Measurements from ENCODE around the gene C20orf173.
"Not testable (repeated sequence)": the region's sequence is repeated elsewhere in the genome, so short reads cannot be mapped to it uniquely, and the experiment has no call there.

Gene C20orf173

DNA sequence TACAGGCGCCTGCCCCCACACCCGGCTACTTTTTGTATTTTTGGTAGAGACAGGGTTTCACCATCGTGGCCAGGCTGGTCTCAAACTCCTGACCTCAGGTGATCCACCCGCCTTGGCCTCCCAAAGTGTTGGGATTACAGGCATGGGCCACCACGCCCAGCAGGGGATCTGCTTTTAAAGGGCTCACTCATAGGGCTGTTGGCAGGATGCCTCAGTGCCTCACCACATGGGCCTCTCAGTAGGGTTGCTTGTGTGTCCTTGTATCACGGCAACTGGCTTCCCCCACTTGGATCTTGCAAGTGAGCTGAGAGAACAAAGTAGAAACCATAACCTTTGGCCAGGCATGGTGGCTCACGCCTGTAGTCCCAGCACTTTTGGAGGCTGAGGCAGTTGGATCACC is 15.5 kb upstream of the C20orf173 start:
- not testable (repeated sequence) for DNase-seq

DNA sequence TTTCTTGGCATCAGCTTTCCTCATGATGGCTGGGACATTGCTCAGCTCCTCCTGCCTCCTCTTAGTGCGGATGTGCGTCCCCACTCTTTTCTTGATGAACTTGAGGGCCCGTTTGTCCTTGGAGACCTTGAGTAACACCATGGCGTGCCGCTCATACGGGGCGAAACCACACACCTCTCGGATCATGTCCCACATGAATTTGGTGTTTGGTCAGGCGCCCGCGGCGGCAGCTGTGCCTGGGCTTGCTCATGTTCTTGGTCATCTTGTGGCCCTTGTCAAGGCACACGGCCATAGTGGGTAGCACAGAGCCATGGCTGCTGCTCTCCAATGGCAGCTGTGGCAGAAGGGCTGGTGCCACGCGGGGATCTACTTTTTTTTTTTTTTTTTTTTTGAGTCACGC is 15.0 kb upstream of the C20orf173 start:
- no peak for DNase-seq

DNA sequence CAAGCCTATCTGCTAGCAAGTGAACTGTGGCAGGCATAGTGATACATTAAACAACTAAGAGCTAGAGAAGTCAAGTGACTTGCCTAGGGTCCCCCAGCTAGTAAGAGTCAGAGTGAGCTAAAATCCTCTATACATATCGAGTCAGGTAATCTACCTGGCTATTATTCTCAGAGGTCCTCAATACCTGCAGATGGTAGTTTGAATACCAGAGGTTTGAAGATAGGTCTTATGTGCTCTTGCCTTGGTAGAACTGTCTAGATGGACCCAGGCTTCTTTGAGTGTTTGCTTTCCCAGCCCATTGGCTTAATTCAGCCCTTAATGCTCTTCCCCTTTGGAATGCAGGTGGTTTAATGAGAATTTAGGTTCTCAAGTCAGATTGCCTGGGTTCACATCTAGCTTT is 13.5 kb upstream of the C20orf173 start:
- no peak for DNase-seq

DNA sequence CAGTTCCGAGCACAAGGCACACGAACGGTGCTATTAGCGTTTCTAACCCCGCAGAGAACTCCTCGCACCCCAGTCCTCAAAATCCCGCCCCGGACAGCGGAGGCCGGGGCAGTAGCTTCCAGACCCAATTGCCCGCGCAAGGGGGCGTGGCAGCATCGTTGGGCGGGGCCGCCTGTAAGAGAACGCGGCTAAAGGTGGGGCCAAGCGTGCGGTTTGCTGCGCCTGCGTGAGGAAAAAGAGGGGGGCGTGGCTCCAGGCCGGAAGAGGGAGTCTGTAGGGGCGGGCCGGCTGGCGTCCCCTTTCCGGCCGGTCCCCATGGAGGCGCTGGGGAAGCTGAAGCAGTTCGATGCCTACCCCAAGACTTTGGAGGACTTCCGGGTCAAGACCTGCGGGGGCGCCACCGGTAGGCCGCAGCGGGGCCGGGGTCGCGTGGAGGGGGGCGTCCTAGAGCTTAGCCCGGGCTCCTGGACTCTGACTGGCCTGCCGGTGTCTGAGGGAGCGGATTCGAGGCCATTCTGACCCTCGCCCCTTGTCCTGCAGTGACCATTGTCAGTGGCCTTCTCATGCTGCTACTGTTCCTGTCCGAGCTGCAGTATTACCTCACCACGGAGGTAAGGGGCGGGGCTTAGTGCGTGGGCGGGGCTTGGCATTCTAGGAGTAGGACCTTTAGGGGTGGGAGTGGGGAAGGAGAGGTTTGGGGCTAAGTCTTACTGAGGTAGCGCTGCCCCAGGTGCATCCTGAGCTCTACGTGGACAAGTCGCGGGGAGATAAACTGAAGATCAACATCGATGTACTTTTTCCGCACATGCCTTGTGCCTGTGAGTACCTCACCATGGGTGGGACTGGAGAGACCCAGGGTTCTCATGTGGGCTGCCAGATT is 12.6 kb upstream of the C20orf173 start, which contains the start of gene ERGIC3:
Gene ERGIC3 (plus strand): TSS at position 296 of the 880 bp plus-strand sequence. CDS start 20 bp downstream, at position 316.
- peak; percentile 99 for DNase-seq

DNA sequence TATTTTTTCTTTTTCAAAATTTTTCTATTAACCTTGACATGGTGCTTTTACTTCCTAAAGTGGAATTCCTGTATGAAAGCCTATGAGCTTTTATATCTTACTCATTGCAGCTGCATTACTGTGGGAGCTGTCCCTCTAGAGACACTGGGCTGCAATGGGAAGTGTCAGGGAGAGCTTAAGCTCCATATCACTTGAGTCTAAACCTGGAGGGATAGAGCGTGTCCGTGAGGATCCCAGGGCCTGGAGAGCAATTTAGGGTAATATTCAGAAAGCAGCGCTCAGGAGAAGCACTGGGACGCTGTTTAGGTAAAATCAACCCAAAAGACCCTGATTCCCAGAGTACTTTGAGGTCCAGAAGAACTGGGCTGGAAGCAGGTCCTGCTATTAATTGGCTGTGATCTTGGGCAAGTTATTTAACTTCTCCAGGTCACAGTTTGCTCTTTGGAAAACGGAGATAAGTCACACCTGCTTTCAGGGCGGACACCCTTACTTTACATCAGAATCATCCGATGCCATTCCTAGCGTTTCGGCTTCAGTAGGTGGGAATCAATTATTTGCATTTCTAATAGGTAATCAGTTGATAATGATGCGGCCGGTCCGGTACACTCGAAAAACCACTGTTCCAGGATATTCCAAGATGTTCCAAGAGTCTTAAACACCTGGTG is 11.8 kb upstream of the C20orf173 start:
- DNase-seq: no peak

DNA sequence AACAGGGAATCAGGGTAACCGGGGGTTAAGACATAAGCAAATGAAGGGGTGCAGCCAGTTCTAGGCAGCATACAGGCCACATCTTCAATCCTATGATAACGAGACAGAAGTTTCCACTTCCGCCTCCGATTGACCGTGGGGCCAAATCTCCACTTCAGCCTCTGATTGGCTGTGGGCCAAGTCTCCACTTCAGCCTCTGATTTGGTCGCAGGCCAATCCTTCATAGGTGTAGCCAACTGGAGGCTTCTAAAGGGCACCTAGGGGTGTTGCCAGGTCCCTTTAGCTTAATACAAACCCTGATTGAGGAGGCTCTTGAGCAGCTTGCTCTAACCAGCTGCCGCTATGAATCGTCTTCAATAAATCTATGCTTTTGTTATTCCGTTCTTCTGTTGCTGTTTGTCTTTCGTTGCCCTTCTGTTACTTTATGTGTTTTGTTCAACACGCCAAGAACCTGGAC is 10.3 kb upstream of the C20orf173 start:
- peak; percentile 93 for DNase-seq

DNA sequence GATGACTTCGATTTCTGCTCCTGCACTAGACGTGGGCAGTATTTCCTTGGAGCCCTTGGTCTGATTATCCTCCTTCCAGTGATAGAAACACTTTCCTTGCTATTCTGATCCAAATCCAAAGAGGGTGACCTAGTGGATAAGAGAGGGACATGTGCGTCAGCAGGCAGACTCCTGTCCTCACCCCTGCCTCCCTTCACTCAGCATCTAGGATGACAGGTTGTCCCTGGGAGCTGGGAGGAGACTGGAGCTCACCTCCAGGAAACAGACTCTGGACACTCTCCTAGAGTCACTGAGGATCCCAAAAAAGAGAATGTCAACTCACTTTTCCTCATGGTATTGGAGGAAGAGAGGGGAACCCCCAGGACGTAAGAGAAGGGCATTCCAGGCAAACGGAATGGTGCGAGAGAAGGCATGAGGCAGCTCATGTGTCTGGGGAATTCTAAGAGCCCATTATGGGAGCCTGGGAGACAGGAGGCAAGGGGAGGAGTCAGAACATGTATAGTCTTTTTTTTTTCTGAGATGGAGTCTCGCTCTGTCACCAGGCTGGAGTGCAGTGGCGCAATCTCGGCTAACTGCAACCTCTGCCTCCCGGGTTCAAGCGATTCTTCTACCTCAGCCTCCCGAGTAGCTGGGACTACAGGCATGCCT is 2.2 kb downstream of the C20orf173 start:
- no peak for DNase-seq

DNA sequence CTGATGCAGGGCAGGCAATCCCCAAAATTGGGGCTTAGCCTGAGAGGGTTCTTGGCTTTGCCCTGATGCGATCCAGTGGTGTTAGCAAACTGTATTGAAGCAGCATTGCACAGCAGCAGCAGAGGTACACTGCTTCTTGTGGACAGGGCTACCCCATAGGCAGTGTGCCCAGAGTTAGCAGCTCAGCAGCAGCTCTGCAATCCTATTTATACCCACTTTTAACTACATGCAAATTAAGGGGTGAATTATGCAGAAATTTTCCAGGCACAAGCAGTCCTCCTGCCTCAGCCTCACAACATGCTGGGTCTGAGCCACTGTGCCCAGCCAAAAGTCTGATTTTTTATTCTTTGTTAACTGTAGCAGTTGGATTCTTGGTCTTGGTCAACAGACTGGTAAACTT is 3.8 kb downstream of the C20orf173 start:
- DNase-seq: no peak

DNA sequence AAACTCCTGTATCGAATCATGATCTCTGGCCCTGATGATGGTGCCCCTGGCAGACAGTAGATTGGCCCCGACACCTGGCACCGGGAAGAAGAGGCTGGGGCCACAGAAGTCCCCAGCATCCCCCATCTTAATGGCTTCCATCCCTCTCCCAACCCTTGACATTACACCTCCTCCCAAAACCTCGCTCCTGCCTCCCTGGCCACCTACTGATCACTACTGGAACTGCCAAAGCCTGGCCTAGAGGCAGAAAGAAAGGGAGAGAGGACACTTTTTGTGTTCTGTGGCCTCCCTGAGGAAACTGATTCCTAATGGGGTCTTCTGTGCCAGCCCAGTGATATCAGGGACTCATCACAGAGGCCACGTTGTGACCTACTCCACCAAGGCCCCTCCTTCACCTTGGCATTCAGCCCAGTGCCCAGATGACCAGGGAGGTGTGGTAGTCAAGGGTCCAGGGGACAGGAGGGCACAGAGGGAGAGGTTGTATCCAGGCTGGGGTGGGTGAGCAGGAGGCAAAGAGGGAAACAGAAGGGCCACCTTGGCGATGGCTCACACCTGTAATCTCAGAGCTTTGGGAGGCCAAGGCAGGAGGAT is 6.1 kb downstream of the C20orf173 start:
- no peak for DNase-seq

DNA sequence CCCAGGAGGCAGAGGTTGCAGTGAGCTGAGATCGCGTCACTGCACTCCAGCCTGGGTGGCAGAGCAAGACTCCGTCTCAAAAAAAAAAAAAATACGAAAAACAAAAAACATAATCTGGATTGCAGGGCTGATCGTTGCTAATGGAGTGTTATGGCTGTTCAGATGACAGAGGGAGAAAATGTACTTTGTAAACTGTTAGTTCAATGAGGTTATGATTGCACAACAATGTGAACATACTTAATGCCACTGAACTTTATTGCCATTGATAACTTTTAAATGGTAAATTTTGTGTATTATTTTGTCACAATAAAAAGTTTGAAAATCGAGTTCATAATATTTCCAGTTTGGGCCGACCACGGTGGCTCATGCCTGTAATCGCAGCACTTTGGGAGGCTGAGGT is 10.5 kb downstream of the C20orf173 start:
- no peak for DNase-seq

DNA sequence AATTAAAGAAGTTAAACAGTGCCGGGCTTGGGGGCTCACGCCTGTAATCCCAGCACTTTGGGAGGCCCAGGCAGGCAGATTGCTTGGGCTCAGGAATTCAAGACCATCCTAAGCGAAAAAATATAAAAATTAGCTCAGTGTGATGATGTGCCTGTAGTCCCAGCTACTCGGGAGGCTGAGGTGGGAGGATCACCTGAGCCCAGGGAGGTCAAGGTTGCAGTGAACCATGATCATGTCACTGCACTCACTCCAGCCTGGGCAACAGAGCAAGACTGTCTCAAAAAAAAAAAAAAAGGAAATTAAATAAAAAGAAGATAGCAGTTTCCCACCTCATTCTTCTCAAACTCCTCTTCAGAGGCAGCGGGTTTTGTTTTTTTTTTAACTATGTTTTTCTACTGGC is 11.7 kb downstream of the C20orf173 start:
- not testable (repeated sequence) for DNase-seq

DNA sequence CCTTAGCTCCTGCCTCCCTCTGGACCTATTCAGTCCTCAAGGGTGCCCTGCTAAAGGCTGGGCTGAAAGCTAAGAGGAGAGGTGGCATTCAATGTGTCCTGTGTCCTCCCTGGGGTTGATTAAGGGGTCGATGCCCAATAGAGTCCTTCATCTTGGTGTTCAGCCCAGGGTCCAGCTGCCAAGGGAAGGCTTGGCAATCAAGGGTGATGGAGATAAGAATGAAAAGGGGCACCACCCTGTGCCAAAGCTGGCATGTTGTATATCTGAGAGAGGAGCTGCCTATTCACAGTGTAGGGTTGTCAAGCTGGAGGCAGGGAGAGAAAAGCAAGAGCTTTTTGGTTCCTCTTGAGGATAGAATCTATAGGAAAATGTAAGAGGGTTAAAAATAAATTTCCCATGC is 12.3 kb downstream of the C20orf173 start:
- DNase-seq: no peak

DNA sequence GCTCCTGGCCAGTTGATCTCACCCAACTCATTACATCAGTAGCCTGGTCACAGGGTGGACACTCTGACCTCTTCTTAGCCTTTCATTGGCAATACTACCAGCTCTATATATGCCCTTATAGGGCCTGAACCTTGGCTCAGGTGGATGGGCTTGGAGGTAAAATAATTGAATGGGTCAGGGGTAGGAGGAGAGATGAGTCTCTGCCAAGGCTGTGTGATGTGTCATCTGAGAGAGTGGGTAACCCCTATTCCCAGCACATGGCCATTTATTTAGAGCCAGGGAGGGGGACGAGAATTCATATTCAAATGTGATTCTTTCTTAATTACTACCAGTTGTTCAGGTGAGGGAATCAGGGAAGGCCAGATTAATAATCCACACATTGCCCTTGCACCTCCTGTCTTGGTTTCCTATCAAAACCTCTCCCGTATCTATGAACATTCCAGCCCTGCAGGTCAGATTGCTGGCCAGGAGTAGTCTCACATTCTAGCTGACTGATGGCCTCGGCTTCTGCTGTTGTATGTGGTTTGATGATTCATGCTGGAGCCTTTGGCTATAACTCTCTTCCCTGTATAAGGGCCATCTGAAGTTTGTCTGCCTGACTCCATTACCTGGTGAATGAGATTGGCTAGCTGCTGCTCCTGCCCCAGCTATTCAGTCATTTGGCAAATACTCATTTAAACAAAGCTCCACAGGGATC is 13.4 kb downstream of the C20orf173 start:
- DNase-seq: peak; percentile 86

DNA sequence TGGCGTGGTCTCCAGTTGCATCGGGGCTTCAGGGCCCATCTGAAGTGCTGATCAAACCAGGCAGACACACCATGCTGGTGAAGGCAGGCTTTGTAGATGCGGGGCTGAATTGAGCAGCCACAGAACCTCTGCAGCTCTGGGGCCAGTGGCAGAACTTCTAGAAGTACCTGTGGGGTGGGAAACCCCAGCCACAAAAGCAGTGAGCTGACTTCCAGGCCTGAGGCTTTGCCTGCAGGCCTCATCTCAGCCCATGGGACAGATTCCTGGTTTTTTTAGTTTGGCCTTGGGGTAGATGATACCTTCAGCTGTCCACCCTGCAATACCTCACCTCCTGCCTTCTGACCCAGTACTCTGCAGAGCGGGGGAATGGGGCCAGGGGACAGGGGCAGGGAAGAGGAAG is 14.1 kb downstream of the C20orf173 start:
- DNase-seq: no peak

DNA sequence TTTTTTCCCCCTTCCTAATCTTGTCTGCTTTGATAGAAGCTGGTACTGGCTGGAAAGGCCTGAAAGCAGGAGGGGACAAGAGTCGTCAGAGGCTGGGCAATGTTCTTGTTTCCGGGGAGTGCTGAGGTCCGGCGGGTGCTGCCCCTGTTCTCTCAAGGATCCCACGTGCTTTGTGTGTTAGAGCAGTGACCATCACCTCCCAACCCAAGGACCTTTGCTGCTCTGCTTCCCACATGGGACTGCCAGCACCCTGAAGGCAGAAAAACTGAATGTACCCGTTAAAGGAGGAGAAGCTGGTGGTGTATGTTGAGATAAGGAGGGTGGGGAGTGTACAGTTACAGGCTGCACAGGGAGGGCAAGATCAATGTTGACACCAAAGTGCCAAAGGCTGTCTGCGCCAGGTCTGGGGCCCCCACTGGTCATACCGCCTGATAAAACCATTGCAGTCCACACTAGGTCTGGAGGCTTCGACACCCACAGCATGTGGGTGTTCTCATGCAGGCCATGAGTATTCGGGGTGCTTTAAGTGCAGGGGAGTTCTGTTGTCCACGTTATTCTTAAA is 15.0 kb downstream of the C20orf173 start:
- no peak for DNase-seq

DNA sequence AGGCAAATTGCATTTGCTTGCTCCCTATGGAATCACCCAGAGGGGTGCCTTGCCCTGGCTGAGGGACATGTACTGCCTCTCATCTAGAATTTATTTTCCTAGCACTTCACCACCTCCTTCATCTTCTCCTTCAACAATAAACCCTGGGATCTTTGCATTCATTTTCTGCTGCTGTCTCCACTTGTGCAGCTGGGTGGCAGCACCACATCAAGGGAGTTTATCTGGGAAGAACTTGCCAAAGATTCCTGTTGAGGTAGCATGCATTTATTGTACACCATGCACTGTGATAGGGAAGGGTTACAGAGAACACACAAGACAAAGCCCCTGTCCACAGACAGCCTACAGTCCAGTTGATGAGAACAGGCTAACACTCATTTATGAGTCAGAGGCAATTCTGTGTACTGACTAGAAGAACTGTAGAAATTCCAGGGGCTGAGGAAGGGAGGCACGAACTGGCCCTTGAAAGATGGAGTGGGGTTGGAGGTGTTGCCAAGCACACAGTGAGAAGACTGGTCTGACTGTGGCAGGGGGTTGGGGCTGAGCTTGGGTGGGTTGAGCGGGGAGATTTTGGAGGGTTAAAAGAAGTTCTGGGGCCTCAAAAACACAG is 17.5 kb downstream of the C20orf173 start:
- no peak for DNase-seq

DNA sequence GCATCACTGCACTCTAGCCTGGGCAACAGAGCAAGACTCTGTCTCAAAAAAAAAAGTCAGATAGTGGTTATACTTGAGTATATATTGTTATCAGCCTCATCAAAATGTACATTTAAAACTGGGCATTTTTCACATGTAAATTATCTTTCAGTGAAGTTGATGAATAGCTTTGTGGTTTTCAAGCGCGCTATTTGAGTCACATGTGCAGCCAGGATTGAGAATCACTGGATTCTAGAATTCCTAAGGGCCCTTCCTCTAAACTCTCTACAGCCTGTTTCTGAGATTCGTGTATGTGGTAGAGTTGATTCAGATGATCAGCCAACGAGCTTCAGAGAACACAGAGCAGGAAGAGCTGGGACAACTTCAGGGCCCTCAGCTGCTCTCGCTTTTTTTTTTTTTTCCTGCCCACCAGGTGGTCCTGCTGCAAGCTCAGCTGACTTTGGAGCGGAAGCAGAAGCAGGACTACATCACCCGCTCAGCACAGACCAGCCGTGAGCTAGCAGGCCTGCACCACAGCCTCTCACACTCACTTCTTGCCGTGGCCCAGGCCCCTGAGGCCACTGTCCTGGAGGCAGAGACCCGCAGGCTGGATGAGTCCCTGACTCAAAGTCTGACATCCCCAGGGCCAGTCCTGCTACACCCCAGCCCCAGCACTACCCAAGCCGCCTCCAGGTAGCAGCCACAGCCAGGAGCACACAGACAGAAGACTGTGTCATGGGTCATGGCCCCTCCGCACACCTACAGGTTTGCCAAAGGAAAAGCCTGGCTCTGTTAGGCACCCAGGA is 18.3 kb downstream of the C20orf173 start:
- no peak for DNase-seq

DNA sequence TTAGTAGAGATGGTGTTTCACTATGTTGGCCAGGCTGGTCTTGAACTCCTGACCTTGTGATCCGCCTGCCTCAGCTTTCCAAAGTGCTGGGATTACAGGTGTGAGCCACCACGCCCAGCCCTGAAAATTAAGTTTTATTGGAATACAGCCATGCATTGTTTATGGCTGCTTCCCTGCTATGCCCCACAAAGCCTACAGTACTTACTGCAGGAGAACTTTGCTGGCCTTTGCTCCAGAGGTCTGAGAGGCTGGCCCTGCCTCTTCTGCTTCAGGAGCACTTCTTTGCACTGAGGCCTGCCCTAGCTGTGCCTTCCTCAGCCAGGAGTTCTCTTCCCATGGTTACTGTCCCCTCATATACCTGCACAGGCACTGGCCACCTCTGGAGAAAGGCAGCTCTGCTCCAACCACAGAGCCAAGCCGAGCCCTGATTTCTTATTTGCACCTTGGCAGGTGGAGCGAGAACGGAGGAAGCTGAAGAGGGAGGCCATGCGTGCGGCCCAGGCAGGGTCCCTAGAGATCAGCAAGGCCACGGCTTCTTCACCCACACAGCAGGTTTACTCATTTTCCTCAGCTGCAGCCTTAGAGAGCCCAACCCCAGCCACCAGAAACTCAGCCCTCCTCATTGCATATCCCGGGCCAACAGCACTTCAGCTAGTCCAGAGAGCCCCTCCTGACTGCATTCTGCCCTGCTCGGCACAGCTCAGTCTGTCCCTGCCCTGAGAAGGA is 20.8 kb downstream of the C20orf173 start:
- no peak for DNase-seq

DNA sequence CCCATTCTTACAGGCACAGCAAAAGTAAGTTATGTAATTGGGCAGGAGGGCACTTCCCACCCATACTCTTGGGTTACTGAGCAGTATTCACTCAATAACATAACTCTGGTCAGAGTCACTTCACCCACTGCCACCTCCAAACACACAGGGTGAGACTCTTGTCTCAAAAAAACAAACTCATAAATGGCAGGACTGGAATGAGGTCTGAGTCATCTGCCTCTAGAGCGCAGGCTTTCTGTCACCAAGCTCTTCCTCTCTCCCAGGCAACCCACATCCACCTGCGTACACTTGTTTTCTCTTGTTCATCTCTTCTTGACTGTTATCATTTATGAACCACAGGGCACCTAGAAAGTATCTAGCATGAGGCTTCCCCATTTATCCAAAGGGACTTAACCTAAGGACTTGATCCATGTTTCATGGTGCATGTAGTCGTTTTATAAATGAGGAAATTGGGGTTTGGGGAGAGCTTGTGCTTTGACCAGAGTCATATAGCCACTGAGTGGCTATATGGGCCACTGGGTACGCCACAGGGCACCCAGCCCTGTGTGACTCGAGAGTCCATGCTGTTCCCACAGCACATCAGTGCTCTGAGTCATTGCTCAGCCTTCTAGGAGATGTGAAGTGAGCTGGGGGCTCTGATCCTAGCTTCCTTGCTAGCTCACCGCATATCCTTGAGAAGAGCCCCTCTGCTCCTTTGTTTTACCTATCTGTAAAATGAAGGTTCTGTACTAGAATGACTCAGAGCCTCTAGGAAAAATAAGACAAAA is 22.4 kb downstream of the C20orf173 start:
- no peak for DNase-seq

Data from islet precursor cell (in vitro differentiated cells).